ENCODE measurements around the gene GEMIN4. TPM values are rescaled to one million over a fixed set of nuclear protein-coding genes. Genes with fewer than 3 reads are reported as not detected.

GEMIN4 gene
- total RNA-seq, result 4.4 and 7.5 TPM in 2 replicates

GRCh38 chr17:752002-752619 is at the start of gene GEMIN4:
TSS of gene GEMIN4 (minus strand) at chr17:752264. CDS start at chr17:752142, 122 bp downstream.

GRCh38 chr17:781805-782731 is 30.0 kb upstream of the GEMIN4 start, which contains the start of the genes GLOD4 and MRM3:
TSS of gene GLOD4 (minus strand) at chr17:782280. CDS start at chr17:782255, 25 bp downstream.
TSS of gene MRM3 (plus strand) at chr17:782353. CDS start at chr17:782379, 26 bp downstream.

GRCh38 chr17:732067-732901 is 19.8 kb downstream of the GEMIN4 start, which contains the start of gene TLCD3A:
TSS of gene TLCD3A (plus strand) at chr17:732596. CDS start at chr17:732648, 52 bp downstream.

Other genes starting within 250 kb of the GEMIN4 start
- 13.8 and 20.6 TPM in 2 replicates for gene VPS53, start 37.4 kb downstream of the GEMIN4 start, total RNA-seq
- 15.4 and 21.1 TPM in 2 replicates for gene TLCD3A, start 19.7 kb downstream of the GEMIN4 start, total RNA-seq
- gene GLOD4, start 30.0 kb upstream of the GEMIN4 start, total RNA-seq, result 25.5 and 42.4 TPM in 2 replicates
- 13.5 and 14.4 TPM in 2 replicates for gene MRM3, start 30.1 kb upstream of the GEMIN4 start, total RNA-seq
- 47.5 and 68.6 TPM in 2 replicates for gene NXN, start 227.5 kb upstream of the GEMIN4 start, total RNA-seq
- 10.2 and 13.4 TPM in 2 replicates for gene TIMM22, start 244.9 kb upstream of the GEMIN4 start, total RNA-seq

All from smooth muscle cell of bladder (primary cell).